Left lung (tissue), 10 donors: ENCODE results near the gene KCTD11. TPM values are rescaled to one million over a fixed set of nuclear protein-coding genes. Genes with fewer than 3 reads are reported as not detected.

Experiments
- ATAC-seq: fragments of 200-7000 bp; cut with Tn5 transposase; one replicate; pipeline ENCODE4 v1.9.1; 2020; ENCODE audit warnings: moderate library complexity
- DNase-seq, 4 donors: peaks; one replicate each; pipeline ENCODE4 v3.0.0-alpha.2; 2013 to 2020
- H3K27ac ChIP-seq, 2 donors: fragments of 200-600 bp; sonication (generic) in 1 of 2; one replicate each; pipeline versions ENCODE4 v1.5.0 to v1.8.0; 2020 to 2021
- H3K27me3 ChIP-seq, 2 donors: fragments of 200-600 bp; sonication (generic) in 1 of 2; one replicate each; pipeline versions ENCODE4 v1.5.0 to v1.8.0; 2020 to 2021
- H3K36me3 ChIP-seq, 2 donors: fragments of 200-600 bp; sonication (generic) in 1 of 2; one replicate each; pipeline versions ENCODE4 v1.5.0 to v1.8.0; 2020 to 2021
- H3K4me1 ChIP-seq, 2 donors: fragments of 200-600 bp; one replicate each; pipeline ENCODE4 v1.8.0; 2021
- H3K4me3 ChIP-seq, 2 donors: fragments of 200-600 bp; sonication (generic) in 1 of 2; one replicate each; pipeline versions ENCODE4 v1.5.0 to v1.8.0; 2020 to 2021; ENCODE audit warnings: mild to moderate bottlenecking in 1 of 2
- H3K9me3 ChIP-seq, 2 donors: fragments of 200-600 bp; sonication (generic) in 1 of 2; one replicate each; pipeline versions ENCODE4 v1.5.0 to v1.8.0; 2020 to 2021
- intact Hi-C, 2 donors: fragments of 100-400 bp; cut with DNase I; formaldehyde crosslinking; loops; one replicate each; pipeline versions ENCODE4 v1.11.2 to v1.14.2; 2022
- polyA plus RNA-seq, 6 donors: library from polyadenylated mRNA; unstranded; fragments of 120-200 nt; gene quantifications; one replicate each; pipeline ENCODE4 v1.2.1, GENCODE V29; 2013; ENCODE audit not compliant: insufficient read length in 6 of 6
- total RNA-seq, 2 donors: library from RNA; stranded (reverse); fragmentation: NEBNext Ultra II Directional; extraction: Animal tissue kit (Norgen Biotek cat#: 25700); gene quantifications; one replicate each; pipeline ENCODE4 v1.2.1, GENCODE V29; 2021
- TF ChIP-seq, protein P1 (sequence below), 2 donors: fragments of 200-600 bp; sonication (generic) in 1 of 2; IDR thresholded peaks; one replicate each; pipeline versions ENCODE4 v1.5.0 to v1.8.0; 2021; ENCODE audit warnings: antibody characterized with exemption in 2 of 2
- donor health status: DM: no; HTN: yes; CAD: no.
- donor health status: DM: no; HTN: no; CAD: no.

KCTD11 gene
- total and polyA plus RNA-seq, 8 donors: 8.3 to 13.1 (median 10.3) TPM

DNA sequence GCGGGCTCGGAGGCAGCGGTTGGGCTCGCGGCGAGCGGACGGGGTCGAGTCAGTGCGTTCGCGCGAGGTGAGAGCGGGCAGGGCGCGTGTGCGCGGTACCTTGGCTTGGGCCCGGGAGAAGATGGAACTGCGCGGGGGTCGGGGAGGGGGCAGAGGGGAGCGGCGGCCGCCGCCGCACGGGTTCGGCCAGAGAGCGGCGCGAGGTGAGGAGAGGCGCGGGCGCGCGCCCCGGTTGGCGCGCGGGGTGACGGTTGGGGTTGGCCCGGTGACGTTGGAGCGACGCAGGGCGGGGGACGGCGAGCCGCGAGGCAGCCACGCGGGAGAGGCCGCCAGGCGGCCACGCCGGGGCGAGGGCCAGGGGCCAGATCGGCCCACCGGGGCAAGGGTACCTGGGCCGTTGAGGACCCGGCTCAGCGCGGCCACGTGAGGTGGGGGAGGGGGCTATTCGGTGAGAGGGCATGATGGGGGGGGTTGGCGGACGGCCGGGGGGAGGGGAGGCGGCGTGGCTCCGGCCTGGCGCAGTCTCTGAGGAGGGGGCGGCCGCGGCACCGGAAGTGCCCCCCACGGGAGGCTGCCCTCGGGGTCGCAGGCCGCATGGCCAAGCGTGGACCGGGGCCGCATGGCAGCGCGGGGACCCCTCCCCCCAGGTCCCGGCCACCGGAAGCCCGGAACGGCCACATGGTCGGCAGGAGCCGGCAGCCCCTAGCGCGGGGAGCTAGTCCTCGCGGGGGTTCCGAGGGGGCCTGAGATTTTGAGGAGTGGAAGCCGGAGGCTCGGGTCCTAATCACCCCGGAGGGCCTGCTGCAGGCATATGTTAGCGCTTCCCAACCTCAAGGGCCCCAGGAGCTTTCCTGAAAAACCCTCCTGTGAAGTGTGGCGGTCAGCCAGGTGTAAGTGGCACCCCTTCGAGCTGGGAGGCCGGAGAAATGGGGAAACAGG lies 44.0 kb upstream of the KCTD11 start:
- intact Hi-C loops: no loop called here
- Histone ChIP-seq H3K4me3 (peak overlapping the region; percentile 89 to 97), H3K36me3 (peaks cover 4 to 39% of the 10 kb centered on the region in 2 donors), H3K4me1 (peaks cover 17 to 43% of the 10 kb centered on the region in 2 donors), H3K27ac (peak overlapping the region; percentile 96), H3K27me3 (no peaks in the 10 kb centered on the region), H3K9me3 (no peaks in the 10 kb centered on the region)
- ATAC-seq: peak; percentile 12
- TF ChIP-seq, protein P1, sequence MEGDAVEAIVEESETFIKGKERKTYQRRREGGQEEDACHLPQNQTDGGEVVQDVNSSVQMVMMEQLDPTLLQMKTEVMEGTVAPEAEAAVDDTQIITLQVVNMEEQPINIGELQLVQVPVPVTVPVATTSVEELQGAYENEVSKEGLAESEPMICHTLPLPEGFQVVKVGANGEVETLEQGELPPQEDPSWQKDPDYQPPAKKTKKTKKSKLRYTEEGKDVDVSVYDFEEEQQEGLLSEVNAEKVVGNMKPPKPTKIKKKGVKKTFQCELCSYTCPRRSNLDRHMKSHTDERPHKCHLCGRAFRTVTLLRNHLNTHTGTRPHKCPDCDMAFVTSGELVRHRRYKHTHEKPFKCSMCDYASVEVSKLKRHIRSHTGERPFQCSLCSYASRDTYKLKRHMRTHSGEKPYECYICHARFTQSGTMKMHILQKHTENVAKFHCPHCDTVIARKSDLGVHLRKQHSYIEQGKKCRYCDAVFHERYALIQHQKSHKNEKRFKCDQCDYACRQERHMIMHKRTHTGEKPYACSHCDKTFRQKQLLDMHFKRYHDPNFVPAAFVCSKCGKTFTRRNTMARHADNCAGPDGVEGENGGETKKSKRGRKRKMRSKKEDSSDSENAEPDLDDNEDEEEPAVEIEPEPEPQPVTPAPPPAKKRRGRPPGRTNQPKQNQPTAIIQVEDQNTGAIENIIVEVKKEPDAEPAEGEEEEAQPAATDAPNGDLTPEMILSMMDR (IDR thresholded peaks at IDR 0.05): no peak
- peak in 2 of 4 donors; percentile 64 to 90 for DNase-seq

DNA sequence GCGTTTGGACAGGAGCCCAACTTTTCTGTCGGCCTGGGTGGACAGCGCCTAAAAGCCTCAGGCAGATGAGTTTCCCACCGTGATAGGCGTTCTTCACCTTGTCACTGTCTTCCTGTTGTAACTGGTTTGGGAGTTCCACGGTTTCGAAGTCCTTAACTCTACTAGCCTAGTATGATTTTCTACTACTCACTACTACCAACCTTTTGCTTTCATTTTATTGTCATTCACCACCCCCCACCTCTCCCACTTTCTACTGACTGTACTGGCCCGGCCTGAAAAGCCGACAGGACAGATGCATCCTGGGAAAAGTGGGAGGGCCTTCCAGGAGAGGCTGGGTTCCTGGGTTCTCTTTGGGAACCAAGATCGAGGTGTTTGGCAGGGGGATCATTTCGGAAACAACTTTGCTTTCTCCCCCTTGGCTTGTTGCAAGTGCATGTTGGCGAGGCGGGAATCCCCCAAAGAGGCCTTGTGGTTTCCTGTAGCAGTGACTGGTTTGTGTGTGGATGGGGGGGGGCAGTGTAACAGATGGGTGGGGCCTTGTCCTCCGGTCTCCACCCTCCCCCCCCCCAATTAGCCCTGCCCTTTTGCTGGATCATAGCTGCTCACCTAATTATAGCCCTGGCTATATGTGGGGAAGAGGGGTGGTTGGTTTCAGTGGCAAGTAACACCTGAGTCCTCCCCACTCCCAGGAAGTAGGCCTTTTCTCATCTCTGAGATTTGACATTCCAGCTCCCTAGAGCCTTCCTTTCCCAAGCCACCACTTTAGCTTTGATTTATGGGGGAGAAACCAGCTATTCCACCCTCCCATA lies 43.1 kb upstream of the KCTD11 start:
- Histone ChIP-seq H3K27me3 (no peaks in the 10 kb centered on the region), H3K27ac (peak overlapping the region; percentile 96), H3K9me3 (no peaks in the 10 kb centered on the region), H3K36me3 (peaks cover 7 to 48% of the 10 kb centered on the region in 2 donors), H3K4me1 (peaks cover 23 to 51% of the 10 kb centered on the region in 2 donors), H3K4me3 (peak overlapping the region; percentile 89 to 97)
- intact Hi-C loops: no loop called here
- DNase-seq: peak in 2 of 4 donors; percentile 74 to 81
- TF ChIP-seq, protein P1 (IDR thresholded peaks at IDR 0.05): no peak
- peak; percentile 53 for ATAC-seq

DNA sequence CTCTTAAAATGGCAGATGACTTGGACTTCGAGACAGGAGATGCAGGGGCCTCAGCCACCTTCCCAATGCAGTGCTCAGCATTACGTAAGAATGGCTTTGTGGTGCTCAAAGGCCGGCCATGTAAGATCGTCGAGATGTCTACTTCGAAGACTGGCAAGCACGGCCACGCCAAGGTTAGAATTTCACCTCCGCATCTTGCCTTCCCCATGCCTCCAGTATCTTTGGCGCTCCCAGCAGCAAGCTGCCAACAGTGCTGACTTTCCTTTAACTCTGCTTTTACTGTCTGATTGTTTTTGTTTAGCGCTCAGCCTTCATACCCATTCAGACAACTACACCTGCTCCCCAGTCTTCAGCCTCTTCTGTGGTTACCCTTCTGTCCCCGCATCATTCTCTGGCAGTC lies 42.3 kb upstream of the KCTD11 start:
- Histone ChIP-seq H3K9me3 (no peaks in the 10 kb centered on the region), H3K27ac (peak overlapping the region; percentile 96), H3K27me3 (no peaks in the 10 kb centered on the region), H3K4me3 (peak overlapping the region in 1 of 2 donors; percentile 97), H3K36me3 (peaks cover 7 to 50% of the 10 kb centered on the region in 2 donors), H3K4me1 (peaks cover 29 to 59% of the 10 kb centered on the region in 2 donors)
- TF ChIP-seq, protein P1 (IDR thresholded peaks at IDR 0.05): no peak
- intact Hi-C loops: no loop called here
- DNase-seq: peak in 1 of 4 donors; percentile 20
- ATAC-seq: no peak

DNA sequence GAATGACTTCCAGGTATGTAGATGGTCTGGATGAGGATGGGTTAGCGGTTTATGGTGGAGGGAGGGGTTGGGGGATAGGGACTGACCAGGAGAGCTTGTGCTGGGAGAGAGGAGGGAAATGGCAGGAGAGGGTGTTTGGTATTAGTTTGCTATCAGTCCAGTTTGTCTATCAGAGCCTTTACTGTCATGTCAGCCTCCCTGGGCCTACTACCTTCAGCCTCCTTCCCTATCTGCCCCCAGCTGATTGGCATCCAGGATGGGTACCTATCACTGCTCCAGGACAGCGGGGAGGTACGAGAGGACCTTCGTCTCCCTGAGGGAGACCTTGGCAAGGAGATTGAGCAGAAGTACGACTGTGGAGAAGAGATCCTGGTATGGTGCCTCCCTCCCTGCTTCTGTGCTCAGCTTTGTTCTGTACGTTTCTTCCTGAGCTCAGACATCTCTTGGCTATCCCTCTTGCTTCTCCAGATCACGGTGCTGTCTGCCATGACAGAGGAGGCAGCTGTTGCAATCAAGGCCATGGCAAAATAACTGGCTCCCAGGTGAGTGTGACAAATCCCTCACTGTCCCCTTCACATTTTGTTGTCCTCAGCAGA lies 40.8 kb upstream of the KCTD11 start:
- intact Hi-C loops: no loop called here
- DNase-seq (no peak), ATAC-seq (no peak)
- peaks cover 33 to 68% of the 10 kb centered on the region in 2 donors for H3K4me1 ChIP-seq
- H3K27ac ChIP-seq: no peak overlapping the region
- no peak overlapping the region for H3K4me3 ChIP-seq
- TF ChIP-seq, protein P1 (IDR thresholded peaks at IDR 0.05): no peak
- H3K9me3 ChIP-seq: no peaks in the 10 kb centered on the region
- peaks cover 7 to 52% of the 10 kb centered on the region in 2 donors for H3K36me3 ChIP-seq
- no peaks in the 10 kb centered on the region for H3K27me3 ChIP-seq
